ENCODE results near the gene DEXI.
"Not testable (repeated sequence)": the region's sequence is repeated elsewhere in the genome, so short reads cannot be mapped to it uniquely, and the experiment has no call there.

Gene DEXI

DNA sequence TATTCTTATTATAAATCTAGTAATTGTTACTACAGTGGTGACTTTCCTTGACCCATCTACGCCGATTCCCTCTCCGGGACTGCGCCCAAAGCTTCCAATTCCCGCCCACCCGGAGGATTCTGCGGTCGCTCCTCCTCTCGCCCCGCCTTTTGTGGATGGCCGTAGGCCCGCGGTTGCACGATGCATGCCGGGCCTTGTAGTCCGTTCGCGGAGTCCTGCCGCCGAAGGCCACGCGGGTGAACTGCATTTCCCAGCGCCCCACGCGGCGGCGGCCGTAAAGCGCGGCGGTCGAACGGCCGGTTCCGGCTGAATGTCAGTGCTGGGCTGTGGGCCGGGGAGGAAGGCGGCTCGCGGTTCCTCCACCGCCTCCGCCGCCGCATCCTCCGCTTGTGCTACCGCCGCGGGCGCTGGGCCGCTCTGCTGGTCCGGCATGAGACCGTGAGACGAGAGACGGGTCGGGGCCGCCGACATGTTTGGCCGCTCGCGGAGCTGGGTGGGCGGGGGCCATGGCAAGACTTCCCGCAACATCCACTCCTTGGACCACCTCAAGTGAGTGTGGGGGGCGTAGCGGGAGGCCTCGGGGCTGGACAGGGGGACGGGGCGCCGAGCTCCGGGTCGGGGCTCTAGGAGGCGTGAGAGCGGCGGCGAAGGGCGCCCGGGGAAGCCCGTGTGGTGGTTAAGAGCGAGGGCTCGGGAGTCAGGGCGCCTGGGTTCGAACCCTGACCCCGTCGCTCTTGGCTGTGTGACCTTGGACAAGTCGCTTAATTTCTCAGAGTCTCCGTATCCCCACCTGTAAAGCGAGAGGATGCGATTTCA is 2.2 kb upstream of the DEXI start, which contains the start of gene CLEC16A:
Gene CLEC16A, plus strand, starts transcription at position 316 of the 816 bp plus-strand sequence. Its CDS starts 154 bp downstream, at position 470.
- in situ Hi-C loops (cut with MboI; ENCODE audit: low sequenced_read_pairs, unreplicated experiment): no loop called here
- DNase-seq (ENCODE audit: low spot score): peak; percentile 93
- TF ChIP-seq, protein P1, sequence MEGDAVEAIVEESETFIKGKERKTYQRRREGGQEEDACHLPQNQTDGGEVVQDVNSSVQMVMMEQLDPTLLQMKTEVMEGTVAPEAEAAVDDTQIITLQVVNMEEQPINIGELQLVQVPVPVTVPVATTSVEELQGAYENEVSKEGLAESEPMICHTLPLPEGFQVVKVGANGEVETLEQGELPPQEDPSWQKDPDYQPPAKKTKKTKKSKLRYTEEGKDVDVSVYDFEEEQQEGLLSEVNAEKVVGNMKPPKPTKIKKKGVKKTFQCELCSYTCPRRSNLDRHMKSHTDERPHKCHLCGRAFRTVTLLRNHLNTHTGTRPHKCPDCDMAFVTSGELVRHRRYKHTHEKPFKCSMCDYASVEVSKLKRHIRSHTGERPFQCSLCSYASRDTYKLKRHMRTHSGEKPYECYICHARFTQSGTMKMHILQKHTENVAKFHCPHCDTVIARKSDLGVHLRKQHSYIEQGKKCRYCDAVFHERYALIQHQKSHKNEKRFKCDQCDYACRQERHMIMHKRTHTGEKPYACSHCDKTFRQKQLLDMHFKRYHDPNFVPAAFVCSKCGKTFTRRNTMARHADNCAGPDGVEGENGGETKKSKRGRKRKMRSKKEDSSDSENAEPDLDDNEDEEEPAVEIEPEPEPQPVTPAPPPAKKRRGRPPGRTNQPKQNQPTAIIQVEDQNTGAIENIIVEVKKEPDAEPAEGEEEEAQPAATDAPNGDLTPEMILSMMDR (IDR thresholded peaks at IDR 0.05; ENCODE audit: borderline replicate concordance, control extremely low read depth, extremely low read depth, insufficient read depth, missing control alignments): peak; percentile 8

DNA sequence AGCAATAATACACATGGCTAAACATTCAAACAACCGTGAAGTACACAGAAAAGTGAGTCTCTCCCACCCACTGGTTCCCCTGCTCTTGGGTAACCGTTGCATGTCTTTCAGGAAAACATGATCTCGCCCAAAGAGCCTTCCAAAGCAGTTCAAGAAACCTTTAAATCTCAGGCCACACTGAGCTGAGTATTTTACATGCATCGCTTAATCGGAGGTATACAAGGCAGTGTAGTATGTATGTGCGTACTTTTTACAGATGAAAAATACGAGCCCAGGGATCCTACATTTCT is 741 bp upstream of the DEXI start:
- TF ChIP-seq, protein P1 (IDR thresholded peaks at IDR 0.05; ENCODE audit: borderline replicate concordance, control extremely low read depth, extremely low read depth, insufficient read depth, missing control alignments): no peak
- in situ Hi-C loops (cut with MboI; ENCODE audit: low sequenced_read_pairs, unreplicated experiment): no loop called here
- DNase-seq (ENCODE audit: low spot score): no peak

DNA sequence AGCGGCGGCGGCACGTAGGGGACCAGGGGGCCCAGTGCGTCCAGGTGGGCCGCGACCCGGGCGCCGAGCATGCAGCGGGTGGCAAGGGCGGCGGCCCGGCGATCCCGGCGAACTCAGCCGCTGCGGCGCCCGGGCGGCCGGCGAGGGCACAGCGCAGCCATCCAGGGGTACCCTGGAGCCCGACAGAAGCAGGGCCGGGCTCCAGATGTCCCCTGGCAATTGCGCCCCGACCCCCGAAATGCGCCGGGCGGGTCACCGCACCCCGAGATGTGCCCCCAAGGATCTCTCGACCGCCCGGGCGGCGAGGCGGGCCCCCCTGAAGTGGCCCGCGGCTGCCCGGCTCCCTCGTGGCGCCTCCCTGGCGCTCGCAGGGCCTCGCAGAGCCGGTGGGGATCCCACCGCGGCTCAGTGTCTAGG is 325 bp downstream of the DEXI start:
- DNase-seq (ENCODE audit: low spot score); in situ Hi-C loops (cut with MboI; ENCODE audit: low sequenced_read_pairs, unreplicated experiment): not testable (repeated sequence)

DNA sequence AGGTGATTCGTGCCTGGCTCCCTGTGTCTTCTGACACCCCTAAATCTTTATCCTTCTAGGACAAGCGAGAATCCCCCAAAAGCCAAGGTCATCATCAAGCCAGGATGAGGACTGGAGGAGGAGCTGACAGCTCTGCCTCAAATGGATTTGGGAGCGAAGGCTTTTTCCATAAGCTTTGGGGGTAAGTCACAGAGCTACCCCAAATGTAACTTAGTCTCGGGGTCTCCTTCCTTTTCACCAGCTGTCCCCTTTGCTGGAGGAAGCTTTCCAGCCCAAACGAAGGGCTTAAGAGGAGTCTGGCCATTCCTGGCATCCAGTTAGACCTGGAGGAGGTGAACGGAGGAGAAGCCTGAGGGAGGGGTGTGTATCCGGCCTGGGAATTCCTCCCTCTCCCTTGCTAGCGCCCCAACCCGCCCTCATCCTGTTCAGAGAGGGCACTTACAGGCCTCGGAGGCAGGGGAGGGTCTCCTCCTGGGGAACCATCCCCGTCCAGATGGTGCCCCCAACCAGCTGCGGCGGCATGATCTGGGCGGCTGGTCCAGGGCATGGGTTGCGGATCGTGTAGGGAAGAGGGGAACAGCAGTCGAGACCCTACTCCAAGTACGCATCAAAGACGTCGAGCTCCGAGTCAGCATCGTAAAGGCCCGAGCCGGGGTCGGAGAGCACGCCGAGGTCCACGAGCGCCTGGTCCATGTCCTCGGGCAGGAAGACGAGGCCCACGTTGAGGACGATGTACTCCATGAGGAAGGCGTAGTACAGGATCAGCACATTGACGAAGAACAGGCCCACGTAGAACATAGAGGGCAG is 938 bp downstream of the DEXI start:
- no peak for DNase-seq (ENCODE audit: low spot score)
- TF ChIP-seq, protein P1 (IDR thresholded peaks at IDR 0.05; ENCODE audit: borderline replicate concordance, control extremely low read depth, extremely low read depth, insufficient read depth, missing control alignments): no peak
- in situ Hi-C loops (cut with MboI; ENCODE audit: low sequenced_read_pairs, unreplicated experiment): no loop called here

DNA sequence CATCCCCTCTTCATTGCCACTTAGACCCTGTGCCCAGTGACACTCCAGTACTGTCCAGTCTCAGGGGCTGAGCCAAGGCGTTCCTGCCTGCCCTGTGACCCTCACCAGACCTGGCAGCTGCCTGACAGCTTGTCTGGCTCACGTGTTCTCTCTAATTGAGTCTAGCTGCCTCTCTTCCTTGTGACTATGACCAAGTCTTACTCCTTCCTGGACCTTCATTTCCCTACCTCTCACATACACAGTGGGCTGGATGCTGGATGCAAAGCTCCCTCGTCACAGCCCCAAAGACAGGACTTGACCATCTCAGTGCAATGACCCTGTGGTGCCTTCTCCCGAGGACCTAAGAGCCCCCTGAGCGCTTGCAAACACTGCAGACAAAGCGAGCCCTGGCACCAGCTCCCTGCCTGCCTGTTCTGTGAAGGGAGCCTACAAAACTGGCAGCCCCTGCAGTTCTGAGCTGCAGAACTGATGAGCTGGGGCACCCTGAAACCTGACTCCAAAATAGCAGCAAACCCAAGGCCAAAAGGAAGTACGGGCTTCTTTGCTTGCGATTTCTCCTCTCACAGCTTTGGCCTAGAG is 1.7 kb downstream of the DEXI start:
- TF ChIP-seq, protein P1 (IDR thresholded peaks at IDR 0.05; ENCODE audit: borderline replicate concordance, control extremely low read depth, extremely low read depth, insufficient read depth, missing control alignments): no peak
- in situ Hi-C loops (cut with MboI; ENCODE audit: low sequenced_read_pairs, unreplicated experiment): no loop called here
- no peak for DNase-seq (ENCODE audit: low spot score)

DNA sequence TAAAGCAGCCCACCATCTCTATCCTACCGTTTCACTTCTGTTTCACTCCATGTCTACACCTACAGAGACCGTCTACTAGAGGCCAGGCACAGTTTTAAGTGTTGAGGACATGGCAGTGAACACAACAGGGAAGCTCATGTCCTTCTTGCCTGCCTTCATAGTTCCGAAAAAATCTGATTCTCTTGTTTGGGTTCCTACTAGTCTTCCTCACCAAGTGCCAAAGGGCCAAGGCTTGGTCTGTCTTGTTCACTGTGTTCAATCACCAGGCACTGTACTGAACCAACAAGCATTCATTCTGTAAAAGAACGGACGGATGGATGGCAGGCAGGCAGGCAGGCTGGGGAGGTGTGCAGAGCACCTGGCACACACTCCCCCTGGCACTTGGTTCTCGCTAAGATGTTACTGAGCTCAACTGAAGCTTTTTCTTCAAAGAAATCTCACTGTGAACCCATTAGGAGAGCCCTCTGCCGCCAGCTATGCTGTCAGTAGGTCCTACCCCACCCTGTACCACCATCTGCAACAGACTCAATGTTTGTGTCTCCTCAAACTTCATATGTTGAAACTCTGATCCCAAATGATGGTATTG is 2.5 kb downstream of the DEXI start:
- DNase-seq (ENCODE audit: low spot score): no peak
- in situ Hi-C loops (cut with MboI; ENCODE audit: low sequenced_read_pairs, unreplicated experiment): loop anchor here (10.0 kb wide), 1 partner anchor 415 kb away; no protein-coding TSS in a partner anchor

More for the DNA sequence above, 2.5 kb downstream of the DEXI start:
- TF ChIP-seq, protein P1 (IDR thresholded peaks at IDR 0.05; ENCODE audit: borderline replicate concordance, control extremely low read depth, extremely low read depth, insufficient read depth, missing control alignments): no peak
